CD4-positive, alpha-beta T cell (primary cell): Measurements from ENCODE around the gene NDUFS1. TPM values are rescaled to one million over a fixed set of nuclear protein-coding genes. Genes with fewer than 3 reads are reported as not detected.

Experiments
- ATAC-seq: fragments of 200-7000 bp; cut with Tn5 transposase; one replicate; pipeline ENCODE4 v1.10.0; 2022; ENCODE audit warnings: mild to moderate bottlenecking; ENCODE audit not compliant: poor library complexity
- CTCF ChIA-PET: fragments of 350-600 bp; sonication (Branson Sonifier 250); formaldehyde crosslinking; loops from one replicate; lab custom pipeline; 2021; ENCODE audit warnings: antibody characterized with exemption, inconsistent platforms; lab: Charles Lee
- POLR2A ChIA-PET: fragments of 350-600 bp; sonication (Branson Sonifier 250); formaldehyde crosslinking; loops from one replicate; lab custom pipeline; 2021; ENCODE audit warnings: antibody characterized with exemption, inconsistent platforms; lab: Charles Lee
- DNase-seq, 14 experiments: peaks; one replicate each; pipeline ENCODE4 v3.0.0-alpha.2; 2013 to 2020; ENCODE audit warnings: mixed read lengths in 2 of 14
- H3K27ac ChIP-seq, 2 donors: one replicate each; pipeline versions ENCODE4 v1.5.1 to v1.7.0; 2013; ENCODE audit warnings: low read length in 2 of 2, low read depth in 1 of 2, mild to moderate bottlenecking in 1 of 2
- H3K27me3 ChIP-seq, 2 experiments: 1 replicate in 1 of 2; 2 replicates in 1 of 2; pipeline versions ENCODE4 v1.6.1 to v1.7.0; 2013; ENCODE audit warnings: low read length in 2 of 2, control low read depth in 1 of 2, mild to moderate bottlenecking in 1 of 2, moderate library complexity in 1 of 2; ENCODE audit not compliant: insufficient read depth in 2 of 2, control insufficient read depth in 1 of 2
- H3K36me3 ChIP-seq: one replicate; pipeline ENCODE4 v1.6.1; 2013; ENCODE audit warnings: low read length, control low read depth; ENCODE audit not compliant: insufficient read depth
- H3K4me1 ChIP-seq: one replicate; pipeline ENCODE4 v1.6.1; 2013; ENCODE audit warnings: low read length, control low read depth; ENCODE audit not compliant: insufficient read depth
- H3K4me3 ChIP-seq: one replicate; pipeline ENCODE4 v1.5.1; 2013; ENCODE audit warnings: mild to moderate bottlenecking, low read length, moderate library complexity
- H3K9me3 ChIP-seq, 2 experiments: 1 replicate in 1 of 2; 2 replicates in 1 of 2; pipeline versions ENCODE4 v1.6.1 to v1.7.0; 2013; ENCODE audit warnings: low read length in 2 of 2, mild to moderate bottlenecking in 2 of 2, control low read depth in 1 of 2, moderate library complexity in 1 of 2; ENCODE audit not compliant: control insufficient read depth in 1 of 2, insufficient read depth in 1 of 2
- H3K27ac Mint-ChIP-seq: one replicate; pipeline ENCODE4 v1.8.0; 2020; ENCODE audit warnings: mixed read lengths
- H3K27me3 Mint-ChIP-seq: one replicate; pipeline ENCODE4 v1.8.0; 2021; ENCODE audit warnings: mixed read lengths
- H3K36me3 Mint-ChIP-seq: one replicate; pipeline ENCODE4 v1.8.0; 2021; ENCODE audit warnings: low read depth, mixed read lengths
- H3K4me1 Mint-ChIP-seq: one replicate; pipeline ENCODE4 v1.8.0; 2021; ENCODE audit warnings: low read depth, mixed read lengths
- H3K4me3 Mint-ChIP-seq: one replicate; pipeline ENCODE4 v1.8.0; 2020; ENCODE audit warnings: mild to moderate bottlenecking, mixed read lengths
- H3K9me3 Mint-ChIP-seq: one replicate; pipeline ENCODE4 v1.8.0; 2020; ENCODE audit warnings: mixed read lengths
- intact Hi-C, 2 experiments: fragments of 100-400 bp; cut with DNase I in 1 of 2; cut with micrococcal nuclease in 1 of 2; formaldehyde crosslinking; loops; one replicate each; pipeline versions ENCODE4 v1.15.1 to v1.9.0; 2023 to 2025; cut with DNase I, micrococcal nuclease
- total RNA-seq, 174 experiments: library from RNA in 2 of 174; stranded (reverse) in 2 of 174; gene quantifications; one replicate each; pipeline ENCODE4 v1.2.3 and lab custom pipeline; 2021 to 2026
- TF ChIP-seq, protein P1 (sequence below): fragments of 200-600 bp; IDR thresholded peaks from one replicate; pipeline ENCODE4 v1.8.0; 2022; ENCODE audit warnings: antibody characterized with exemption, mild to moderate bottlenecking

NDUFS1 gene
- total RNA-seq, 2 experiments from 2014 or later: 33.4 to 34.3 TPM

DNA sequence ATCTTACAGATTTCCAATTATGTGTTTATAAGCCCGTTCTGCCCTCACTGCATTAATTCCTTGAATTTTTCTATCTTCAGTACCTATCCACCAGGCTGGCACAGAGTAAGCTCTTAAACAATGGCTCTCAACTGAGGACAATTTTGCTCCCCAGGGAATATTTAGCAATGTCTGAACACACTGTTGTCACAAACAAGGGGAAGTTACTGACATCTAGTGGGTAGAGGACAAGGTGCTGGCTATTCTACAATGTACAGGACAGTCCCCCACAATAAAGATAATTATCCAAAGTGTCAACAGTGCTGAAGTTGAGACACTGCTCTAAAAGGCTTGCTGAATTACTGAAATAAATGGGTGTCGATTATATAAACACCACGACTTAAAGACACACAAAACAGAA lies 5.0 kb downstream of the NDUFS1 start:
- H3K36me3 Mint-ChIP-seq: peaks cover 54% of the 10 kb centered on the region
- Histone ChIP-seq H3K27ac (no peak overlapping the region), H3K9me3 (no peaks in the 10 kb centered on the region), H3K4me1 (peaks cover 26% of the 10 kb centered on the region), H3K4me3 (no peak overlapping the region), H3K27me3 (no peaks in the 10 kb centered on the region), H3K36me3 (peaks cover 31% of the 10 kb centered on the region)
- CTCF ChIA-PET: no interaction called here
- H3K4me1 Mint-ChIP-seq: peaks cover 47% of the 10 kb centered on the region
- H3K4me3 Mint-ChIP-seq: peak overlapping the region; percentile 20
- H3K27me3 Mint-ChIP-seq: no peaks in the 10 kb centered on the region
- no peak for DNase-seq
- peak overlapping the region; percentile 10 for H3K27ac Mint-ChIP-seq
- no peak for ATAC-seq
- H3K9me3 Mint-ChIP-seq: no peaks in the 10 kb centered on the region
- POLR2A ChIA-PET: no interaction called here
- intact Hi-C loops: loop anchor here in 1 of 2 experiments (10.0 kb wide), 1 partner anchor 121 kb away; the partner anchor contains the start of gene ZDBF2
- TF ChIP-seq, protein P1, sequence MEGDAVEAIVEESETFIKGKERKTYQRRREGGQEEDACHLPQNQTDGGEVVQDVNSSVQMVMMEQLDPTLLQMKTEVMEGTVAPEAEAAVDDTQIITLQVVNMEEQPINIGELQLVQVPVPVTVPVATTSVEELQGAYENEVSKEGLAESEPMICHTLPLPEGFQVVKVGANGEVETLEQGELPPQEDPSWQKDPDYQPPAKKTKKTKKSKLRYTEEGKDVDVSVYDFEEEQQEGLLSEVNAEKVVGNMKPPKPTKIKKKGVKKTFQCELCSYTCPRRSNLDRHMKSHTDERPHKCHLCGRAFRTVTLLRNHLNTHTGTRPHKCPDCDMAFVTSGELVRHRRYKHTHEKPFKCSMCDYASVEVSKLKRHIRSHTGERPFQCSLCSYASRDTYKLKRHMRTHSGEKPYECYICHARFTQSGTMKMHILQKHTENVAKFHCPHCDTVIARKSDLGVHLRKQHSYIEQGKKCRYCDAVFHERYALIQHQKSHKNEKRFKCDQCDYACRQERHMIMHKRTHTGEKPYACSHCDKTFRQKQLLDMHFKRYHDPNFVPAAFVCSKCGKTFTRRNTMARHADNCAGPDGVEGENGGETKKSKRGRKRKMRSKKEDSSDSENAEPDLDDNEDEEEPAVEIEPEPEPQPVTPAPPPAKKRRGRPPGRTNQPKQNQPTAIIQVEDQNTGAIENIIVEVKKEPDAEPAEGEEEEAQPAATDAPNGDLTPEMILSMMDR: no peak

DNA sequence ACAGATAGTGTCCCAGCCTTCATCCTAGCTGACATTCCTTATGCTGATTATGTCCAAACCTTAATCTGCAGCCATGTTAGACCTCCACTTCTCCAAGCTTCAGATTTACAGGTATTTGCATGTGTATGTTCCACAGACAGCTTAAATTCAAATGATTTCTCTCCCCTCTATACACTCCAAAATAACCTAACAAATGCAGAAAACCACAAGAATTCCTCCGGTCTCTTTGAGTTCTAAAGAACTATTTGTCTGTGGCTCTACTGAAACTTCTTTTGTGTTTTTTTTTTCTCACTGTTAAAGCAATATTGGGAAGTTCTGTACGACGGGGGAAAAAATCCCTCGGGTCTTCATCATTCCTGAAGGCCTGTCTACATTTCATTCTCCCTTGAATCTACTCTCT lies 8.6 kb downstream of the NDUFS1 start:
- H3K27ac ChIP-seq: no peak overlapping the region
- peak overlapping the region; percentile 15 for H3K27ac Mint-ChIP-seq
- peaks cover 12% of the 10 kb centered on the region for H3K4me1 ChIP-seq
- no peak overlapping the region for H3K4me3 ChIP-seq
- TF ChIP-seq, protein P1: no peak
- DNase-seq (no peak), ATAC-seq (no peak)
- peaks cover 68% of the 10 kb centered on the region for H3K36me3 Mint-ChIP-seq
- H3K4me1 Mint-ChIP-seq: peaks cover 23% of the 10 kb centered on the region
- POLR2A ChIA-PET: no interaction called here
- H3K27me3 ChIP-seq: no peaks in the 10 kb centered on the region
- CTCF ChIA-PET: no interaction called here
- no peaks in the 10 kb centered on the region for H3K9me3 ChIP-seq
- no peaks in the 10 kb centered on the region for H3K9me3 Mint-ChIP-seq
- peaks cover 66% of the 10 kb centered on the region for H3K36me3 ChIP-seq
- intact Hi-C loops: loop anchor here in 1 of 2 experiments (10.0 kb wide), 1 partner anchor 124 kb away; the partner anchor contains the start of gene ZDBF2
- no peak overlapping the region for H3K4me3 Mint-ChIP-seq
- H3K27me3 Mint-ChIP-seq: no peaks in the 10 kb centered on the region

DNA sequence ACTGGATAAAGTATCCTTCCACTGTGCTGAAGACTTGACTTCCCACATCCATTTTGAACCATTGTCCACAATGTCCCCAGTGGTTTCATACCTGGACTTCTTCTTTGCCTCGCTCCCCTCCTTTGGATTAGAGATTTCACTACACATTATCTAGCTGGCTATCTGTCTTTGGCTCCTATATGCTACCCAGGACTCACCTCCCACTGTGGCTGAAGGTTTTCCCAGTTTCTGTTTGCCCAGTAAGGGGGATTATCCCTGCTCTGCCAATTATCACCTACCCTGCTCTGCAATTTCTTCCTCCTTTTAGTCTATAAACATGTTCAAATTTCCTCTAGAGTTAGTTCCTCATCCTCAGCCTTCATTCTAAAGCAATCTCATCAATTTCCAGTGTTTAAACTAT lies 9.1 kb downstream of the NDUFS1 start:
- intact Hi-C loops: loop anchor here in 1 of 2 experiments (10.0 kb wide), 1 partner anchor 125 kb away; the partner anchor contains the start of gene ZDBF2
- TF ChIP-seq, protein P1: no peak
- Mint-ChIP-seq H3K9me3 (no peaks in the 10 kb centered on the region), H3K4me1 (peaks cover 23% of the 10 kb centered on the region), H3K27me3 (no peaks in the 10 kb centered on the region), H3K36me3 (peaks cover 73% of the 10 kb centered on the region), H3K4me3 (no peak overlapping the region), H3K27ac (peak overlapping the region; percentile 15)
- no peak overlapping the region for H3K4me3 ChIP-seq
- no peaks in the 10 kb centered on the region for H3K27me3 ChIP-seq
- POLR2A ChIA-PET: no interaction called here
- no peak overlapping the region for H3K27ac ChIP-seq
- H3K4me1 ChIP-seq: peaks cover 8% of the 10 kb centered on the region
- peaks cover 71% of the 10 kb centered on the region for H3K36me3 ChIP-seq
- DNase-seq (no peak), ATAC-seq (no peak)
- CTCF ChIA-PET: no interaction called here
- no peaks in the 10 kb centered on the region for H3K9me3 ChIP-seq
